Hippocampal formation (tissue), 2 donors: Measurements from ENCODE around the gene NSUN2.

Source experiments
- DNase-seq, 2 donors: peaks; one replicate each; lab custom pipeline; 2025; lab: John Stamatoyannopoulos, UW

The NSUN2 gene

DNA sequence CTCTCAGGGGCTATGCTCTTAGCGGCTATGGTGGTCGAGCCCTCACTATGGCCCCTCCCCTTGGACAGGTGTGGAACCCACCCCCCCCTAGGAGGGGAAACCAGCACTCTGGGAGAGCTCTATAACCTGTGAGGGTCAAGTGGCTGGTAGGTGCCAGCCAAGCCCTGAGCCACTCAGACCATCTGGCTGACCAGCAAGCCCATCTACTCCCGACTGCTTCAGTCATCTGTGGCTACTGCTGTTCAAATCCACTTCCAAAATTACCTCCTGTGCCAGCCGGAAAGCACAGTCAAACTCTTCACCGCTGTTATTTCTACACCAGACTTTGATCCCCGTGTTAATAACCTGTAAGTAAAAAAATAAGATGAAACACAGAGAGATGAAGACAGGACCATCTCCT lies 28.5 kb downstream of the NSUN2 start:
- DNase-seq: no peak

DNA sequence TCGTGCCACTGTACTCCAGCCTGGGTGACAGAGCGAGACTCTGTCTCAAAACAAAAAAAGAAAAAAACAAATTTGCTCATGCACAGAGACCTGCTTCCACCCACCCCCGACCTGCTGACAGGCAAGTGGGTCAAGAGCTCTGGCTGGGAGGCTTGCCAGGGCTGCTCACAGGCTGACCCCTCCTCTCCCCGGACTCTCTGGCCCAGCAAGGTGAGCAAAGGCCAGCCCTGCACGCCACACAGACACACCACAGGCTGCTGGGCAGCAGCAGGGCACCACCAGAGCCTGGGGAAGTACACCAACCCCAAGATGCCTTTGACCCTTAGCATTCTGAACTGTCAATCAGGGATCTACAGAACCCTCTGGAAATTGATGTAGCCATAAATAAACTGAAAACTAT lies 29.2 kb downstream of the NSUN2 start:
- DNase-seq: no peak

- no peak for DNase-seq
Measured at GRCh38 chr5:6602441-6602840, 30.4 kb downstream of the NSUN2 start.

GRCh38 chr5:6601816-6602215 lies 31.0 kb downstream of the NSUN2 start:
- DNase-seq: no peak

- DNase-seq: no peak
Measured at GRCh38 chr5:6601271-6601670, 31.6 kb downstream of the NSUN2 start.

- DNase-seq: no peak
Measured at GRCh38 chr5:6599739-6600138, 33.1 kb downstream of the NSUN2 start.

- DNase-seq: no peak
Measured at GRCh38 chr5:6598351-6598900, 34.4 kb downstream of the NSUN2 start.

DNA sequence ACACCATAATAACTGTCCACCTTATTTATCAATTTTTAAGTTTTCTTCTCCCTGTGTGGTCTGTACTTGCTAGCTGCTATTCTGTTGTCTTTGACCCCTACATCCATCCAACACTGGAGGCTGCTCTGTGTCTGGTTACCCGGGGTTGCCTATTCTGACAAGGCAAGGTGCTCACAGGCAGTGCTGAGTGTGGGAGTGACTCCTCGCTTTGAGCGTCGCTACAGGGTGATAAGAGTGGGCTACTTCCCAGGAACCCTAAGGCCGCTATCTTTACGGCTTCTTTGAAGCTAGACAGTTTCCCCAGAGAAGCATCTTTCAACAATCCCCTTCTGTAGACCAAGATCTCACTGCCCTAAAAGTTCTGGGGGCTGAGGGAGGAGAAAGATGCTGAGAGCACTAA lies 35.3 kb downstream of the NSUN2 start:
- no peak for DNase-seq

DNA sequence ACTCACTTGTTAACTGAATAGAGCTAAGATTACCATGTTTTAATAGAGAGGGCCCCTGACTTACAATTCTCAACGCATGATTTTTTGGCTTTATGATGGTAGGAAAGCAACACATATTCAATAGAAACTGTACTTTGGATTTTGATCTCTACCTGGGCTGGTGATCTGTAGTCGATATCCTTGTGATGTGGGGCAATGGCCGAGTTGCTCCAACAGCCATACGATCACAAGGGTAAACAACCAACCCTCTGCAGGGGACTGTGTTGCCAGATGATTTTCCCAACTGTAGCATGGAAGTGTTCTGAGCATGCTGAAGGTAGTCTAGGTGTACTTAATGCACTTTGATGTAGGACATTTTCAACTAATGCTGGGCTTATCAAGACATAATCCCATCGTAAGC lies 36.5 kb downstream of the NSUN2 start:
- DNase-seq: no peak

DNA sequence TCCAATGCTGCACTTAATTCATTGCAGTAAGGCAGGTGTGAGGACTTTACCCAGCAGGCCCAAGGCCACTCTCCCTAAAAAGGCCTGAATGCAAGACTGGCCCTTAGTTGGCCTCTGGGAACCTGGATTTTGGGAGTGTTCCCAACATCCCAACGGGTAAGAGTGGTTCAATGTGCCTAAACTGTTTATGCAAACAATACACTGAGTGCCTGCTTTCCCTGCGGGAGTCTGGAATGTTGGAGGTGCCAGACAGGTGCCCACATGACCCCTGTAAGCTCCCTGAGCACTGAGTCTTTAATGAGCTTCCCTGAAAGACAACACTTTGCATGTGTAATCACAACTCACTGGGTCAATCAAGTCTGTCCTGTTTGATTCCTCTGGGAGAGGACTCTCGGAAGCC lies 37.4 kb downstream of the NSUN2 start:
- no peak for DNase-seq

GRCh38 chr5:6594066-6594465 lies 38.8 kb downstream of the NSUN2 start:
- DNase-seq: no peak

DNA sequence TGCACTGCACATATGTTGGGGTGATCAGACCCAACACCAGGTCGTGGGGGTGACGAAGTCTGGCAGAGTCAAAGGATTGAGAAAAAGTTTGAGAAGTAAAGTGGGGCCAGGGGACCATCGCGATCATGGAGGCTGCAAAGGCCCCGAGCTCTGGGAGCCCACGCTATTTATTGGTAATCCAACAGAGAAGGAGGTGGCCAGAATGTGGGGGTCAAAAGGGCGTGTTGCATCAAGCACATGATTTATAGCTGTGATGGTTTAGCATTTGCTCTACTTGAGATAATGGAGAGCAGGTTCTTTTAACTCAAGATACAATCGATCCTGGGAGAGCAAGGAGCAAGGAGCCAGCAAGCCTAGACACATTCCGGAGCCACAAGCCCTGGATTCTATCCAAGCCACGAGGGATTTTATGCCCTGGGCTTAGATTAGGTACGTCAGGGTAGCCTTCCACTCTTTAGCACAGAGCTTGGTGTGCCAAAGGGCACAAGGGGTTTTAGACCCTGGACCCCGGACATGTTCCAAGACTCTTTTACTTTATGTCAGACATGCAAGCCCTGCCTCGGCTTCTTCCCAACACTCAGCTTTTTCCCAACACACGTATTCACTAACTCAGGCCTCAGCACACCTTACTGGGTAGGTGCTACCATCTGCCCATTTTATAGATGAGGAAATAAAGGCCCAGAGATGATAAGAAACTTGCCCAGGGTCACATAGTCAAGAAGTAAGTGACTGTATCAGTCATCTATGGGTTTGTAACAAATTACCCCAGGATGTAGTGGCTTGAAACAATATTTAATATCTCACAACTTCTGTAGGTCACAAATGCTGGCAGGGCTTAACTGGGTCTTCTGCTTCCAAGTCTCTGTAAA lies 39.5 kb downstream of the NSUN2 start:
- DNase-seq: no peak

DNA sequence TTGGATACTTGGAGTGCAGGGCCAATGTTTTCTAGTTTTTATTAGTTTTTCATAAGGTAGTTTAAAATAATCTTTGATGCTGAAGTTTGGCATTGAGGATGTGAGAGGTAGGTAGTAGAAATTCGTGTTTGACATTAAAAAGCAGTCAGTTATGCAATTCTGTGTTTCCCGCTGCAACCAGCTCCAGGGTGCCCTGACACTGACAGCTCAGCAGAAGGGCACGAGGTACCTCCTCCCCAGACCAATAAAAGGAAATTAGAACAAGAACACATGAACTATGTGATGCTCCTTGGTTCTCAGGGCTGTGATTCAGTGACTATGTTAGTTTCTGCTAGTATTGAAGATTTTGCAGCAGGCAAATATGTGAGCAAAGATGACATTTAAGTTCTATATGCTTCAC lies 40.2 kb downstream of the NSUN2 start:
- DNase-seq: no peak

DNA sequence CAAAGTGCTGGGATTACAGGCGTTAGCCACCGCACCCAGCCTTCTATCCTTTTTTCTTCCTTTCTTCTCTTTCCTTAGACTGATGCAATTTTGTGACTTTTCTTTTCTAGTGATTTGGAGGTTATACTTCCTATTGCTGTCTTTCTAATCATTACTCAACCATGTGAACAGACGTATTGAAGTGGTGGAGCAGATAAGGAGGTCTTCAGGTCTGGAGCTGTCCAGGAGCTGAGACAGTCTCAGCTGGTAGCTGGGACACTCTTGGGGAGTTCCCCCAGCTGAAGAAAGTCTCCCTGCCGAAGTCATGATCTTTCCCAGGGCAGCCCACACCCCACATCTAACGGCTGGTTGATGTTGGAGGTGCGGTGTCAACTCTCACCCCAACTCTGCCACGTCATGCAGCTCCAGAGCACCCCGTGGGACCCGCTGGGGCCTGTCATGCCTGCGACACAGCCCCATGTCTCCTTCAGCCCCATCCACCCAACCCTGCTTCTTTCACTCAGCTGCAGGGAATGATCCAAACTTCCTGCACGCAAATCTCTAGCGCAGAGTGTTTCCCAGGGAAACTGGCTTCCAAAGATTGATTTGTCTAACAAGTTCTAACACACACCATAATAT lies 41.1 kb downstream of the NSUN2 start:
- DNase-seq: no peak

DNA sequence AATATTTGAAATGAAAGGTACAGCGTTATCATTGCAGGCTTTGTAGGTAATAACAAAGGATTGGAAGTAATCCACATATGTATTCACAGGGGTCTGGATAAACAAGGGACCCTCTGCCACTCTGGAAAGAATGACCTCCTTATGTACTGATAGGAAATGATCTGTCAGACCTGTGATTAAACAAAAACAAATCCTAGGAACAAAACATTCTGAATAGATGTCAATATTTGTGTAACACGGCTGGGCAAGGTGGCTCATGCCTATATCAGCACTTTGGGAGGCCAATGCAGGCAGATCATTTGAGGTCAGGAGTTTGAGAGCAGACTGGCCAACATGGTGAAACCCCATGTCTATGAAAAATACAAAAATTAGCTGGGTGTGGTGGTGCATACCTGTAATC lies 42.3 kb downstream of the NSUN2 start:
- DNase-seq: no peak

DNA sequence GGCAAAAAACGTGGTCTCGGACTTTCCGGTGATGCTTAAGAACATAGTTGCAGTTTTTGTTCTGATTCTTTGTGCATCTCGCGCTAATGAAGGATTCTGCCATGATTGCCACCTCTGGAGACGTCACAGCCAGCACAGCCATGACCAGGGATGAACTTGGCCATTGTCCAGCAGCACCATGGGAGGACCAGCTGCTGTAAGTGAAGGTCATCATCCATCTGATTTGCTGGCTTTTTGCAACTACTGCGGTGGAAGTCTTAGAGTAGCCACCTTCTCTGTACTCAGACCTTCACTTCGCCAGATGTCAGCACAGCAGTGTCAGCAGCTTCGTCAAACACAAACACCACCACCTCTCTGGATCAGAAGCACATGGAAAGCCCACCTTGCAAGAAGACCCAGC lies 45.7 kb downstream of the NSUN2 start:
- no peak for DNase-seq

DNA sequence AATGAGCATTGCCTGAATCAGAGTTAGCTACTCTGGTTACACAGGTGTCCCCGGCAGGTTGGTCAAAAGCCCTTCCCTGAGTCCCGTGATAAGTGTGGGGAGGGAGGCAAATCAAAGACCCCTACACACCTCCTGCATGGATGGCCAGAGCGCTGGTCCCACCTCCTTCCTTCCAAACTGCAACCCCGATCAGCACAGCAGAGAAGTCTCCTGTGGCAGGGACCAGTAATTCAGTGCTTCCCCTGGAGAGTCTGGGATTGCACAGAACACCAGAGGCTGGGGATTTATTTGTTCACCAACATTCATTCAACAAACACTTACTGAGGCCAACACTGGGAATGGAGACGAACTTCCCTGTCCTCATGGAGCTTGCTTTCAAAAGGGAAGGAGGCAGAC lies 46.2 kb downstream of the NSUN2 start:
- no peak for DNase-seq

DNA sequence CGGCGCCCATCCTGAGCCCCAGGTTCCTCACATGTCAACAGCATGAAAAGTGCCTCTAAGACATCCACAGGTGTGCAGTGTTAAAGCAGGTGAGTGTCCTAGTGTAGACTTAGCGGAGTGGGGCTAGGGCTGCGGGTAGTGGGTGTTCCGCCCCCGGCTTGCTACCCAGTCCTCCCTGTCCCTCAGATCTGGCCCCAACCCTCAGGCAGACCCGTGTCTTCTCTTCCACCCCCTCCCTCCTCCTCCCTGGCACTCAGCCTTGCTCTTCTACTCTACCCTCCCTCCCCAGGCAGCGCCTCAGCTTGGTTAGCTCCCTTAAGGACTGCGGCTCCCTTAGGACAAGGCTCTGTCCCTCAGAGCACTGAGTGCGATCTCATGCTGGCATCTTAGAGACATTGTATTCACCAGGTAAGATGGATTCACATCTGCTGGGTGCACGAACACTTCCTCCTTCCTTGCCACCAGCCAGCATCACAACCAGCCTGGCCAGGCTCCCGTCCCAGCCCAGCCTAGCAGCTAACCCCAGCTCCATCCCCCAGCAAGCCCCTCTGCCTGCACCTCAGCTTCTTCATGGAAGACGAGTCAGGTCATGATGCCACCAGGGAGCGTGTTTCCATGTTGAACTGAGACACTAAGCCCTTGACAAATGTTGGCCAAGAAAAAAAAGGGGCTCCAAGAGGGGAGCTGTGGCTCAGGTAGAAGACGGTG lies 46.8 kb downstream of the NSUN2 start:
- DNase-seq: no peak

DNA sequence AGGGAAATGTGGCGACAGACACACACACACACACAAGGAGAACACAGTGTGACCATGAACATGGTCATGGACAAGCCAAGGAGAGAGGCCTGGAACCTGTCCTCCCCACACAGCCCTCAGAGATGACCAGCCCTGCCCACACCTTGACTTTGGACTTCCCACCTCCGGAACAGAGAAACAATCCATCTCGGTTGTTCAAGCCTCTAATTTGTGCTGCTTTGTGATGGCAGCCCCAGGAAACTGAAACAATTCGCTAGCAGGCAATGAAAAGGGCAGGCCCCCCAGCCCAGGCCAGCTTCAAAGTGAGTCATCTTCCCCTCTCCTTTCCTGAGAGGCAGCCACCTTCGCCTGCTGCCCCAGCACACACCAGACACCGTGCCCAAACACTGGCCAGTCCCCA lies 47.7 kb downstream of the NSUN2 start:
- no peak for DNase-seq

GRCh38 chr5:6584727-6585126 lies 48.1 kb downstream of the NSUN2 start:
- no peak for DNase-seq

GRCh38 chr5:6584101-6584645 lies 48.7 kb downstream of the NSUN2 start:
- no peak for DNase-seq

DNA sequence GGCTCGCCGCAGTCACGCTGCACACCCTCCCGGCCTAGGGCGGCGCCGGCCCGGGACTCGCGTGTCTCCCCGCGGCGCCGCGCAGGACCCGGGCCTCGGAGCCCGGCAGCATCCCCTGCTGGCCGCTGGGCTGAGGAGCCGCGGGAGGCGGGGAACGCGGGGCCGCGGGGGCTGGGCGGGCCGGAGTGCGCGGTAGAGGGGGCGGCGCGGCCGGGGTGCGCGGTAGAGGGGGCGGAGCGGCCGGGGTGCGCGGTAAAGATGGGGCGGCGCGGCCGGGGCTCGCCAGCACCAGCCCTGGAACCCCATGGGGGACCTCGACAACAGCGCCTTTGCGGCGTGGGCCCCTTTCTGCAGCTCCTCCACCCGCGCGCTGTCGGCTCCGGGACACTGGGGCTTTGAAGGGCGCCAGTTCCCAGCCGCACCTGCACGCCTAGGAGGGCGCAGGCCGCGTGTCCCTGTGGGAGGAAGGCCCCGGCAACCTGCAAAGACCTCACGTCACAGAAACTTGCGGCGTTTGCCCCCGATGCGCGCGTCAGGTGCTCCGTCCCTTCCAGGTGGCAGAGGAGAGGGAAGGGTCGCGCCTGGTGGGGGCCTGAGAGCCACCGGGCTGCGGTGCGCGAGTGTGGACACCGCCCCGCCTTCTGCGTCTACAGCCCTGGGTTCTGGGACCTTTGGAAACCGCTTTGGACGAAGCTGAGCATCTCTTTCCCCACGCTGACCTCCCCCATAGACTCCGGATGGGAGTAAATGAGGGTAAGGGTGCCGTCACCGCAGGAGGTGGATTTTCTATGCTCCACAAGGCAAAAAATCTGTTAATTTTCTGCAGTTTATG lies 49.6 kb downstream of the NSUN2 start:
- DNase-seq: no peak
